Measurements from ENCODE around the gene LMTK2.

DNA sequence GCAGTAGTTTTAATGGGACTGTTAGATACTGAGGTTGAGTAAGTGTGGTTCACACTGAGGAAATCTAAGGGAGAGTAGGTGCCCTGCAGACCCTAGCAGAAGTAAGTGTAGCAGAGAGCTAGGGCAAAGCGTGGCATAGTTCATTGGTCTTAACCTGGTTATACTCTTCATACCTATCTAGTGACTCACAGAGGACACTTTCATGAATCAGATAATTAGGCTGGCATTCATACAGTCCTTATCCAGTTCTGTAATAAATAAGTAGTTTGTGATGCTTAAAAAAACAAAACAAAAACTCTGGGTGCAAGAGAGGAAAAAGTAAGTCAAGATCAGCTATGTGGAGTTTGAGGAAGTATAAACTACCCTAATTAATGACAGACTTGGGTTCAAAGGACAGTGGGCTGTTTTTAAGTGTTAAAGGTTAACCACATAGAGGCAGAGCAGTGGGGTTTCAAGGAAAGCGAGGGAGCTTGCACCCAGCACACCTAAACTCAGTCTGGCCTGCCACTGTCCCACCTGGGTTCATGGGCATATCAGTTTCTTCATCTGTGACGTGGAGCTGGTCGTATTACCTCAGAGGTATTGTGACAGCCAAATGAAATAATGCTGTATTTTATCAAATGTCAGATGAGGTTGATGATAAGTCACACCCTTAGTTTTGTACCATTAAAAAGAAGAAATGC lies 27.1 kb downstream of the LMTK2 start:
- TF ChIP-seq, protein P1, sequence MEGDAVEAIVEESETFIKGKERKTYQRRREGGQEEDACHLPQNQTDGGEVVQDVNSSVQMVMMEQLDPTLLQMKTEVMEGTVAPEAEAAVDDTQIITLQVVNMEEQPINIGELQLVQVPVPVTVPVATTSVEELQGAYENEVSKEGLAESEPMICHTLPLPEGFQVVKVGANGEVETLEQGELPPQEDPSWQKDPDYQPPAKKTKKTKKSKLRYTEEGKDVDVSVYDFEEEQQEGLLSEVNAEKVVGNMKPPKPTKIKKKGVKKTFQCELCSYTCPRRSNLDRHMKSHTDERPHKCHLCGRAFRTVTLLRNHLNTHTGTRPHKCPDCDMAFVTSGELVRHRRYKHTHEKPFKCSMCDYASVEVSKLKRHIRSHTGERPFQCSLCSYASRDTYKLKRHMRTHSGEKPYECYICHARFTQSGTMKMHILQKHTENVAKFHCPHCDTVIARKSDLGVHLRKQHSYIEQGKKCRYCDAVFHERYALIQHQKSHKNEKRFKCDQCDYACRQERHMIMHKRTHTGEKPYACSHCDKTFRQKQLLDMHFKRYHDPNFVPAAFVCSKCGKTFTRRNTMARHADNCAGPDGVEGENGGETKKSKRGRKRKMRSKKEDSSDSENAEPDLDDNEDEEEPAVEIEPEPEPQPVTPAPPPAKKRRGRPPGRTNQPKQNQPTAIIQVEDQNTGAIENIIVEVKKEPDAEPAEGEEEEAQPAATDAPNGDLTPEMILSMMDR (IDR thresholded peaks at IDR 0.05): no peak
- no peak for TF ChIP-seq POLR2A (IDR thresholded peaks at IDR 0.05)
- TF ChIP-seq POLR2AphosphoS5 (IDR thresholded peaks at IDR 0.05): no peak
- TF ChIP-seq EP300 (IDR thresholded peaks at IDR 0.05): no peak

Data from sigmoid colon (tissue), 4 donors.